Transverse colon (tissue), 4 donors: Measurements from ENCODE around the gene ITGA1. TPM values are rescaled to one million over a fixed set of nuclear protein-coding genes. Genes with fewer than 3 reads are reported as not detected.

Source experiments
- DNase-seq: peaks from one replicate; pipeline ENCODE4 v3.0.0-alpha.2; 2019
- H3K27ac ChIP-seq, 4 donors: fragments of 200-600 bp; sonication (generic); 2 replicates each; pipeline ENCODE4 v1.5.1; 2016 to 2018; ENCODE audit warnings: inconsistent platforms in 4 of 4
- H3K27me3 ChIP-seq: fragments of 200-600 bp; sonication (generic); 2 replicates; pipeline ENCODE4 v1.5.1; 2017; ENCODE audit warnings: inconsistent platforms
- H3K36me3 ChIP-seq, 4 donors: fragments of 200-600 bp; sonication (generic); 2 replicates each; pipeline ENCODE4 v1.5.1; 2017 to 2019; ENCODE audit warnings: inconsistent platforms in 4 of 4
- H3K4me1 ChIP-seq, 4 donors: fragments of 200-600 bp; sonication (generic); 2 replicates each; pipeline ENCODE4 v1.5.1; 2017 to 2020; ENCODE audit warnings: inconsistent platforms in 4 of 4
- H3K4me3 ChIP-seq, 4 donors: fragments of 200-600 bp; sonication (generic); 1 replicate in 1 of 4; 2 replicates in 3 of 4; pipeline versions ENCODE4 v1.5.1 to v1.6.1; 2017 to 2019; ENCODE audit warnings: inconsistent platforms in 4 of 4
- H3K9me3 ChIP-seq, 2 donors: fragments of 200-600 bp; sonication (generic); 2 replicates each; pipeline ENCODE4 v1.5.1; 2017 to 2019; ENCODE audit warnings: inconsistent platforms in 2 of 2
- CTCF ChIP-seq, 5 experiments: fragments of 200-600 bp in 3 of 5; fragments of 450-650 bp in 2 of 5; sonication (generic) in 3 of 5; IDR thresholded peaks; 1 replicate in 2 of 5; 2 replicates in 3 of 5; pipeline ENCODE4 v1.5.1; 2016 to 2017; ENCODE audit warnings: antibody characterized with exemption in 5 of 5, inconsistent platforms in 3 of 5, mild to moderate bottlenecking in 2 of 5, moderate library complexity in 1 of 5
- EP300 ChIP-seq: sonication (generic); formaldehyde crosslinking; IDR thresholded peaks from one replicate; pipeline ENCODE4 v1.6.1; 2017; ENCODE audit warnings: antibody characterized with exemption, low read depth
- POLR2A ChIP-seq: fragments of 450-650 bp; IDR thresholded peaks from one replicate; pipeline ENCODE4 v1.6.1; 2016; ENCODE audit warnings: antibody characterized with exemption, mild to moderate bottlenecking, moderate library complexity
- POLR2AphosphoS5 ChIP-seq, 3 donors: sonication (generic); formaldehyde crosslinking; IDR thresholded peaks; one replicate each; pipeline ENCODE4 v1.6.1; 2016; ENCODE audit warnings: antibody characterized with exemption in 3 of 3
- WGBS, 2 donors: methylation state at CpG; one replicate each; pipeline ENCODE4 v1.1.5; 2018; ENCODE audit warnings: low coverage in 1 of 2; 5-methylcytosine and 5-hydroxymethylcytosine counted together
- in situ Hi-C, 4 donors: fragments of 200-750 bp; cut with MboI; loops; one replicate each; pipeline versions ENCODE4 v1.15.0 to v1.15.1; 2017; ENCODE audit warnings: low sequenced_read_pairs in 3 of 4, low pct_ligation_motif_present in 1 of 4, low pct_unique_long_range_greater_than_20kb in 1 of 4
- intact Hi-C: fragments of 100-400 bp; cut with DNase I; formaldehyde crosslinking; loops from one replicate; pipeline ENCODE4 v1.15.1; 2023; ENCODE audit warnings: low total_unique reads
- total RNA-seq, 4 donors: library from RNA; depleted of rRNA; stranded (reverse); fragments of >200 nt; gene quantifications; one replicate each; pipeline ENCODE4 v1.1.0, GENCODE V29; 2016

ITGA1 gene
- total RNA-seq, 4 donors from 2014 or later = 42.6 to 83.2 (median 48.0) TPM

- intact Hi-C loops (no loop called here), in situ Hi-C loops (no loop called here)
- WGBS, 2 donors = 85 to 92% methylated on average over 3 to 5 of the region's 5 CpGs
- Histone ChIP-seq H3K27ac (no peak overlapping the region), H3K4me1 (peaks cover 0 to 1% (median 0%) of the 10 kb centered on the region in 4 donors), H3K9me3 (no peaks in the 10 kb centered on the region), H3K36me3 (no peaks in the 10 kb centered on the region), H3K4me3 (no peak overlapping the region), H3K27me3 (no peaks in the 10 kb centered on the region)
- no peak for TF ChIP-seq POLR2AphosphoS5 (IDR thresholded peaks at IDR 0.05)
- TF ChIP-seq POLR2A = no peak
- no peak for TF ChIP-seq EP300
- TF ChIP-seq CTCF (IDR thresholded peaks at IDR 0.05) = no peak
- no peak for DNase-seq
These were observed 18.7 kb upstream of the ITGA1 start for GRCh38 chr5:52769061-52769460.

- in situ Hi-C loops (no loop called here), intact Hi-C loops (no loop called here)
- WGBS, 2 donors = 93 to 95% methylated on average over 4 of the region's 4 CpGs
- DNase-seq = no peak
- no peak overlapping the region for H3K27ac ChIP-seq
- H3K4me1 ChIP-seq = peaks cover 0 to 2% (median 0%) of the 10 kb centered on the region in 4 donors
- TF ChIP-seq CTCF (IDR thresholded peaks at IDR 0.05) = no peak
- no peak for TF ChIP-seq POLR2A
- TF ChIP-seq POLR2AphosphoS5 (IDR thresholded peaks at IDR 0.05) = no peak
- no peak for TF ChIP-seq EP300
- no peaks in the 10 kb centered on the region for H3K27me3 ChIP-seq
- H3K4me3 ChIP-seq = no peak overlapping the region
- H3K36me3 ChIP-seq = no peaks in the 10 kb centered on the region
- H3K9me3 ChIP-seq = no peaks in the 10 kb centered on the region
These were observed 17.3 kb upstream of the ITGA1 start for GRCh38 chr5:52770287-52770939.

GRCh38 chr5:52771343-52772039 lies 16.2 kb upstream of the ITGA1 start:
- in situ Hi-C loops (no loop called here), intact Hi-C loops (no loop called here)
- H3K27me3 ChIP-seq = no peaks in the 10 kb centered on the region
- TF ChIP-seq POLR2A (no peak), CTCF (IDR thresholded peaks at IDR 0.05) (no peak), POLR2AphosphoS5 (IDR thresholded peaks at IDR 0.05) (no peak), EP300 (no peak)
- H3K27ac ChIP-seq = no peak overlapping the region
- no peak overlapping the region for H3K4me3 ChIP-seq
- no peaks in the 10 kb centered on the region for H3K9me3 ChIP-seq
- DNase-seq = no peak
- no peaks in the 10 kb centered on the region for H3K36me3 ChIP-seq
- WGBS, 2 donors = 76% methylated on average over 2 to 3 of the region's 3 CpGs
- H3K4me1 ChIP-seq = peaks cover 0 to 2% (median 0%) of the 10 kb centered on the region in 4 donors

GRCh38 chr5:52772668-52773067 lies 15.0 kb upstream of the ITGA1 start:
- in situ Hi-C loops (no loop called here), intact Hi-C loops (no loop called here)
- no peaks in the 10 kb centered on the region for H3K9me3 ChIP-seq
- H3K27me3 ChIP-seq = no peaks in the 10 kb centered on the region
- no peak for DNase-seq
- H3K4me3 ChIP-seq = no peak overlapping the region
- H3K27ac ChIP-seq = no peak overlapping the region
- H3K4me1 ChIP-seq = peaks cover 0 to 2% (median 0%) of the 10 kb centered on the region in 4 donors
- H3K36me3 ChIP-seq = no peaks in the 10 kb centered on the region
- TF ChIP-seq POLR2AphosphoS5 (IDR thresholded peaks at IDR 0.05) (no peak), EP300 (no peak), POLR2A (no peak), CTCF (IDR thresholded peaks at IDR 0.05) (no peak)
